Upper lobe of left lung (tissue), 4 donors: ENCODE results near the gene MVB12B.

Source experiments
- CTCF ChIP-seq, 6 experiments: fragments of 450-650 bp in 4 of 6; fragments of 200-600 bp in 2 of 6; sonication (generic) in 2 of 6; IDR thresholded peaks; one replicate each; pipeline ENCODE4 v1.5.1; 2016 to 2019; ENCODE audit warnings: antibody characterized with exemption in 6 of 6
- POLR2A ChIP-seq, 4 donors: fragments of 450-650 bp; IDR thresholded peaks; one replicate each; pipeline ENCODE4 v1.5.1; 2016 to 2017; ENCODE audit warnings: antibody characterized with exemption in 4 of 4, mild to moderate bottlenecking in 2 of 4

GRCh38 chr9:126531591-126531990 lies 205.0 kb downstream of the MVB12B start:
- TF ChIP-seq POLR2A (IDR thresholded peaks at IDR 0.05) (no peak), CTCF (IDR thresholded peaks at IDR 0.05) (no peak)
